Hematopoietic multipotent progenitor cell treated with erythropoietin and hydrocortisone succinate and interleukin-3 and kit ligand, for 15 days (in vitro differentiated cells): ENCODE data around the gene MRPL47.
A peak's percentile ranks its signal among the peaks of the same experiment; 100 is the strongest.
"Not testable (repeated sequence)": the region's sequence is repeated elsewhere in the genome, so short reads cannot be mapped to it uniquely, and the experiment has no call there.

Source experiments
- DNase-seq: peaks from one replicate; pipeline ENCODE4 v3.0.0-alpha.2; 2015; ENCODE audit warnings: low spot score

Gene MRPL47

DNA sequence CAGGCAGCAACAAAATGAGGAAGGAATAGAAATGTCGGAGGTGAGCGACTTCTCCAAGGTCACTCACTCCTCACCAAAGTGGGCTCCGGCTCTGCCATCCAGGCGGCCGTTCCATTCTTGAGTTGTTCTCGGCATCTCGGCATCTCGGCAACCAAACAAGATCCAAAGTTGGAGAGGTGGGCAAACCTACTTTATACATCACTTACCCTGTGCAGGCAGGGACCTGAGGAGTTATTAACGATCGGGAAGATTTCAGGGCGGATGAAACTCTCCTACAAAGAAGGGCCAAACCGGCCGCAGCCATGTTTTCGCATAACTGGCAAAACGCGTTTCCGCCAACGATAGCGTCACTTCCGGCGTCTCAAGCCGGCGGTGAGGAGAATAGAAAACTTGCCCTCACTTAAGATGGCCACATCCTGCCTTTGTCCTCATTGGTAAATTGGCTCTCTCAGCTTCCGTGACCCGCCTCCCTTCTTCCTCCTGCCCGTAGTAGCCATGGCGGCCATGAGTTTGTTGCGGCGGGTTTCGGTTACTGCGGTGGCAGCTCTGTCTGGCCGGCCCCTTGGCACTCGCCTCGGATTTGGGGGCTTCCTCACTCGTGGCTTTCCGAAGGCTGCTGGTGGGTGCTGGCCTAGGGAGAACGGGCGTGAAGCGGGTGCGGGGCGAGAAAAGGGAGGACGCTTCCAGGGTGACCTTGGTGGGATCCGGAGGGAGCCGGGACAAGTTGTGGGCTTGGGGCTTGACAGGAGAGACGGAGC, at the start of gene MRPL47, which contains the start of gene NDUFB5:
TSS of gene MRPL47 (minus strand) at position 318 of the 758 bp plus-strand sequence. CDS start at position 304, 14 bp downstream.
TSS of gene NDUFB5 (plus strand) at position 474 of the 758 bp plus-strand sequence. CDS start at position 496, 22 bp downstream.
- DNase-seq, result peak; percentile 97

DNA sequence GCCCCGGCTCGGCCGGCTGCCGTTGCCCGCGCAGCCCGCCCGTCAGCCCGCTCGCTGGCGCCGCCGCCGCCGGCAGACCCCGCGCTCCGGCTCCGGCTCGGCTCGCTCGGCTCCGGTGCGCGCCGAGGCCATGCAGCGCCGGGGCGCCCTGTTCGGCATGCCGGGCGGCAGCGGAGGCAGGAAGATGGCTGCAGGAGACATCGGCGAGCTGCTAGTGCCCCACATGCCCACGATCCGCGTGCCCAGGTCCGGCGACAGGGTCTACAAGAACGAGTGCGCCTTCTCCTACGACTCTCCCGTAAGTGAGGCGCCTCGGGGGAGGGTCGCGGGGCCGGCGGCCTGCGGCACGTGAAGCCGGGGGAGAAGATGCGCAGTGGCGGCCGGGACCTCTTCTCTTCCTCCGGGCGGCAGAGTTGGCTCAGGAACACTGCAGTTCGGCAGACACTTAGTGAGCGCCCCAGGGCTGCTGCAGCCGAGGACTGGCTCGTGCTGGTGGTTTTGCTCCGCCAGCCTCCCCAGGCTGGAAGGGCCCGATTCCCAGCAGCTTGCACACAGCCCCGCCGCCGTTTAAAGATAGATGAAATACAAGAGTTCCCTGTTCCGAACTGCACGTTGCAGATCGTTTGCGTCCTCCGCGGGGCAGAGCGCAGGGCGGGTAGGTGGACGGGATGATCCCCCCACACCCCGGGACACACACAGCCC, 48.8 kb upstream of the MRPL47 start:
- DNase-seq, result no peak

DNA sequence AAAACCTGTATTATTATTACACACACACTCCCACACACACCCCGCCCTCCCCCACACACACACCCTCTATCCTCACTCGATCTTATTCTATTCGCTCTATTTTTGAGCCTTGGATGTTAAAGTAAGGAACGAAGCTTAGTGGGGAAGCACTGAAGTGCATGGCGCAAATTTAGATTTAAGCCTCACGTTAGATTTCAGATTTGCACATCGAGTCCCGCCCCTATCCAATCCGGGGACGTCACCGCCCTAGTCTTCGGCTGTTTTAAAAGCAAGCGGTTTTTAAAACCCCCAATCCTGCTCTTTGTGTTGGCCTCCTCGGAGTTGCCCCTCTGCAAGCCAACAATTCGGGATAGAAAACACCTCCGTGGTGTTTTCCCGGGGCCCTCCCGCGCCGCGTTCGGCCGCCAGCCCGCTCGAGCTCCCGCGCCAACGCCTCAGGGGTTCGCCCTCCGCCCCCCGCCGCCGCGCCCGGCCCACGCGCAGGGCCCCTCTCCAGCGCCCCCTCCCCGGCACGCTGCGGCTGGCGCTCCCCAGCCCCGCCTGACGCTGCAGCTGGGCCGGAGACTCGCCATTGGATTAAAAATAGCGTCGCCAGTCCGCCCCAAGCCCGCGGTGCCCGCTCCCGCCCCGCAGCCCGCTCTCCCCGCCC, 48.1 kb upstream of the MRPL47 start, which contains the start of gene USP13:
TSS of gene USP13 (plus strand) at position 594 of the 649 bp plus-strand sequence. CDS start 186 bp downstream, outside the sequence.
- DNase-seq, result no peak

DNA sequence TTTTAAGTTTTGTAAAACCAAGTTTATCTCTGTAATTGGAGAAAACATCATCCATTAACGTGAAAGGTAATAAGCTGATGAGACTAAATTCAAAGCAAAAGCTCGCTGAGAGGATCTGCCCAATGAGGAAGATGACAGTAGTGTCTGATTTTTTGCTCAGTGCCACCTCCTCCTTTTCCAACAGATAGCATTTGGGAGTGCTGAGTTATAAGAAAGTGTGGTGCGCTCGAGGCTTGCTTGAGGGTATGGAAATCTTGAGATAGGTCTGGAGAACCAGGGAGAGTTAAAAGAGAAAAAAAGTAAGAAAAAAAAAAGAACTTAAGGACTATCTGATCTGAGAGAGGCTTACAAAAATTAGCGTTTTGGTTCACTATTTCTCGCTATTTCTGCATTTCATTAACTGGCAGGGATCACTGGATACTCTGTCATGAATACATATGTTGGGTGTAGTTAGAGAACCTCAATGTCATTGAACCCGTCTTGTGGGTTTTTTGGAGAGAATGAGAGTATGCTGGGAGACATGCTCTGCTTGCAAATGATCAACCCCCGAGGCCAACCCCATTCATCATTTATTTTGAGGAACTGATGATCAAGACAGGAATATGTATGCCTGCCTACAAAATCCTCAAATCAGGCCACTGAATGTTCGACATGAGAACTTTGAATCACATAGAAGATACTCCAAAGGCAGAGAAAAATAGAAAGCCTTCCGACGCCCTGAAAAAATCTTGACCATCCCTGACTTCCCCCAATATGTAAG, 47.4 kb upstream of the MRPL47 start:
- DNase-seq, result no peak

- DNase-seq, result no peak
These were observed 41.7 kb upstream of the MRPL47 start for GRCh38 chr3:179646177-179646576.

GRCh38 chr3:179643837-179644236, 39.4 kb upstream of the MRPL47 start:
- DNase-seq, result not testable (repeated sequence)

DNA sequence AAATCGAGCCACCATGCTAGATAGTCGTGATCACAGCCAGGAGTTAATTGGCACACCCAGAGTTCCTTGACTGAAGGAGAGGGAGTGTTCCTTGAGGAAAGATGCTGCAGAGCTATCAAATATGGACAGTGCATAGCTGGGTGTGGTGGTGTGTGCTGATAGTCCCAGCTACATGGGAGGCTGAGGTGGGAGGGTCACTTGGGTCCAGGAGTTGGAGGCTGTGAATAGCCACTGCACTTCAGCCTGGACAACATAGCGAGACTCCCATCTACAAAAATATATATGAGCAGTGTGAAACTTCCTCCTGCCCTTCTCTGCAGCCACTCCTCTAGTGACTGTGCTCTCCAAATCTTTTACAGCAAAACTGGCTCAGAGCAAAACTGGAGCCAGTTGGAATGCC, 38.4 kb upstream of the MRPL47 start:
- no peak for DNase-seq

GRCh38 chr3:179640469-179640868, 36.0 kb upstream of the MRPL47 start:
- DNase-seq, result no peak

DNA sequence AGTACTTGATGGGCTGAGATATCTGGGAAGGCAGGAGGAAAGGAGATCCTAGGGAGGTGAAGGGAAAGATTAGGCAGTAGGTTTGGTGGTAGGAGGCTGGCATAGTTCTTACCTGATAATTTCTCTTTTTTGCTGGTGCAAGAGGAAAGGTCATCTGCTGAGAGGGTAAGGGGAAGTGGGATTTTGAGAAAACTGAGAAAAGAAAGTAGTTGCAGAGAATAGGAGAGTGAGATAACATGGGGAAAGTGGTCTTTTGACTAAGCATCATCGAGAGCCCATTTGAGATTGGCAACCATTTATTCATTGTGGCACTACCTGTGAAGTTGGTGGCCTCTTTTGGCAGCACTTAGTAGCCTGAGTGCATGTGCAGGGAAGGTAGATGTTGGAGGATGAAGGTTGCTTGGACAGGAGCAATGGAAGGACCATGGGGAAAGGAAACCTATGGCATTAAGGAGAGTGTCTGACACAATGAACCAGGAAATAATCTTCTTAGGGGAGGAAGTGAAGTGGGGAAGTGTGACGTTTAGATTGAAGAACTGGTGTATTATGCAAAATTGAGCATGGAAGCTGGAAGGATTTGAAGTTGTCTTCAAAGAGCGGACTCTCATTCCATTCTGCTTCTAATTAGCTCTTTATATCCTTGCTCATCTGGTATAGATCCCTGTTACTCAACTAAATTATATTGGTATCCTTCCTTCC, 26.5 kb upstream of the MRPL47 start:
- no peak for DNase-seq

DNA sequence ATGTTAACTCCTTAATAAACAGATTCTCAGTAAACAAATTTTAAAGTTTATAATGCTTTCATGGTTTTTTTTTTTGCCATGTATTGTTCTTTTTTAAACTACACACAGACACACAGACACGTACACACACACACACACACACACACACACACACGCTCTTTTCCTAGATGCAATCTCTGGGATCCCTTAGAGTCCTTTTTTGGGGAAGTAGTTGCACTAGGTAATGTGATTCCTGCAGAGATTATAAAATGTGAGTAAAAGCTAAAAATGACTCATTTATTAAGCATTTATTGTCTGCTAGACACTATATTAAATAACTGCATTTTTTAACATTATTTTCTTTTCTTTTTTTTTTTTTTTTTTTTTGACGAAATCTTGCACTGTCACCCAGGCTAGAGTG, 20.0 kb upstream of the MRPL47 start:
- DNase-seq, result no peak

GRCh38 chr3:179622023-179622422, 17.6 kb upstream of the MRPL47 start:
- DNase-seq, result no peak

DNA sequence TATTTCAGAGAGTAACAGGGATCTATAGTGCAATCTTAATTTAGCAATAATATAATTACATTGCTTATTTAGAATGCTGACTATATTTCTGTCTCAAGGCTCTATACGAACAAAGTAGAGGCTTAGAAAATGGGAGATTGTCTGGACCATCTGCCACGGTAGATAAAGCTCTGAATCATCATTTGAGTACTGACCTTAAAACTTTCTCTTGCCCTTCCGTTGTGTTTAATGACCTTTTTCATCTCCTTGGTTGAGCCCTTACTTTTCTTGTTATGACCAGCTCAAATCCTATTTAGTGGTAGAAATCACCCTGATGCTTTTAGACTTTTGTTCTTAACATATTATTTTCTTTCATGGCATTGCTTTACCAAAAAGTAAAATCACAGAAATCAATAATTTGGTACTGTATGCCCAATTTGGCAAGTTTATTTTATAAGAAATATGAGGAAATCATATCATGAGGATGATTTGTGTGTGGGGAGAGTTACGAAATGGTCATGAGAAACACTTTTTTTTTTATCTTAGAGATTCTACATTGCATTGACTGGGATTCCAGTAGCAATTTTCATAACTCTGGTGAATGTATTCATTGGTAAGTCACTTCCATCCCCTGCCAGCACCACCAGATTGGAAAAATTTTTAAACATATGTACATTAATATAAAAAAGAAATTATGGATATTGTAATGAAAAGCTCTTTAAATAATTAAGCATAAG, 11.2 kb upstream of the MRPL47 start:
- peak; percentile 26 for DNase-seq

GRCh38 chr3:179613807-179614206, 9.4 kb upstream of the MRPL47 start:
- DNase-seq, result no peak

DNA sequence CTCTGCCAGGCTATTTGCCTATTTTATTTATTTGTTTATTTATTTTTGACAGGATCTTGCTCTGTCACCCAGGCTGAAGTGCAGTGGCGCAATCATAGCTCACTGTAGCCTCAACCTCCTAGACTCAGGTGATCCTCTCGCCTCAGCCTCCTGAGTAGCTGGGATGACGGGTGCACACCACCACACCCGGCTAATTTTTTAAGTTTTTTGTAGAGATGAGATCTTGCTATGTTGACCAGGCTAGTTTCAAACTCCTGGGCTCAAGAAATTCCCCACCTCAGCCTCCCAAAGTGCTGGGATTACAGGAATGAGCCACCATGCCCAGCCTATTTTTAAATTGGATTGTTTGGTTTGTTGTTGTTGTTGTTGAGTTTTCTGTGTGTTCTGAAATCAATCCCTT, 5.6 kb upstream of the MRPL47 start:
- DNase-seq, result no peak

- DNase-seq, result no peak
These were observed 4.7 kb upstream of the MRPL47 start for GRCh38 chr3:179608931-179609720.

DNA sequence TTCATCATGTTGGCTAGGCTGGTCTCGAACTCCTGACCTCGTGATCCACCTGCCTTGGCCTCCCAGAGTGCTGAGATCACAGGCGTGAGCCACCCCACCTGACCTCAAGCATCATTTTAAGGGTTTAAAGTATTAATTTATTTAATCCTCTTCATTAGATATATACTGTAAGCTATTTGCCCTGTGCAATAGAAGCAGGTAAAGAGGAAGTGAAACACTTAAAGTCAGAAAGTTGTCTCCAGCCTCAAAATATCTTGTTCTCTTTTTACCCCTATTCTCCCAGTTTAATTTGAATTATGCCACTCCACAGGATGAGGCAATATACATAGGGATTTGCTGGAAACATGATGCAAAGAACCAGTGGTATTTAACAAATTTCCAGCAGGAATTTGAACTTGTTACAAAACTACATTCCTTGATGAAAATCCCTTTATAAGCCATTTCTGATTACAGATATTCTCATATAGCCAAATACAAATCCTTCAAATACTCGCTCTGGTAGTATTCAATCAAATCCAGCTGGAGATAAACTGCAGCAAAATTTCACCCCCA, 2.2 kb upstream of the MRPL47 start:
- DNase-seq, result no peak

DNA sequence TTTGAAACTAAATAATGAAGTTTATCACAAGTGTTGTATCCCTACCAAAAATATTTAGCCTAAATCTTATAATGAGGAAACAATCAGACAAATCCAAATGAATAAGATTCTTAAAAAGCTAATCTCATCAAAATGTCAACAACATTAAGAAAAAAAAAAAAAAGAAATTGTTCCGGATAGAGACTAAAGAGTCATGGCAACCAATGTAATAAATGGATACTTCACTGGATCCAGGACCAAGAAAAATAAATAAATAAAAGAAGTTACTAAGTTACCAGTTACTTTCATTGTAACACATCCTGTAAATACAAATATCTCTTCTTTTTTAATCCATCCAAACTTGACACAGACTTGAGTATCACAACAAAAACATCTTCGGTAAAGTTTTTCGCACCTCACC, 607 bp downstream of the MRPL47 start:
- DNase-seq, result peak; percentile 13

DNA sequence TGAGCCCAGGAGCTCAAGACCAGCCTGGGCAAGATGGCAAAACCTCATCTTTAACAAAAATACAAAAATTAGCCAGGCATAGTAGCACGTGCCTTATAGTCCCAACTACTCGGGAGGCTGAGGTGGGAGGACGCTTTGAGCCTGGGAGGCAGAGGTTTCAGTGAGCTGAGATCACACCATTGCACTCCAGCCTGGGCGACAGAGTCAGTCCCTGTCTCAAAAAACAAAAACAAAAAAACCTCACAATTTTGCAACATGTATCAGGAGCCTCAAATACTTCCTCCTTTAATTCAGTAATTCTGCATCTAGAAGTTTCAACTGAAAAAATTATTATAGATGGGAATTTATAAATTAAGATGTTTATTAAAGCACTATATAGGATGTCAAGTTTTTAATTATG, 1.1 kb downstream of the MRPL47 start:
- DNase-seq, result no peak

DNA sequence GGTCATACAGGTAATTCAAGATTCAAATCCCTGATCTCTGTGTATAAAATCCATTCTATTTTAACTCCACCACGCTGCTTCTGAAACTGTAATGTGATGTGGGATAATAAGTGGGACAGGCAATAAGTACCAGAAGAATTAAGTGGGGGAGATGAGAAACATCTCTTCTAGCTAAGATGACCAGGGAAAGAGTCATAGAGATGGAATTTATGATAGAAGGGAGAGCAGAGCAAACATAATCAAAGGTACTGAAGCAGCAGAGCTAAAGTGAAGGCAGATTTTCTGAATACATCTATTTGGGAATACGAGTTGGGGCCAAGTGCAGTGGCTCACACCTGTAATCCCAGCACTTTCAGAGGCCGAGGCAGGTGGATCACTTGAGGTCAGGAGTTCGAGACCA, 4.9 kb downstream of the MRPL47 start:
- DNase-seq, result no peak

- DNase-seq, result no peak
These were observed 13.1 kb downstream of the MRPL47 start for GRCh38 chr3:179591313-179591712.
